COR-L47 (cell line): ENCODE data around the gene RHOH.

Experiments used
- DNase-seq: peaks from one replicate; lab custom pipeline; 2025; lab: John Stamatoyannopoulos, UW

RHOH gene

DNA sequence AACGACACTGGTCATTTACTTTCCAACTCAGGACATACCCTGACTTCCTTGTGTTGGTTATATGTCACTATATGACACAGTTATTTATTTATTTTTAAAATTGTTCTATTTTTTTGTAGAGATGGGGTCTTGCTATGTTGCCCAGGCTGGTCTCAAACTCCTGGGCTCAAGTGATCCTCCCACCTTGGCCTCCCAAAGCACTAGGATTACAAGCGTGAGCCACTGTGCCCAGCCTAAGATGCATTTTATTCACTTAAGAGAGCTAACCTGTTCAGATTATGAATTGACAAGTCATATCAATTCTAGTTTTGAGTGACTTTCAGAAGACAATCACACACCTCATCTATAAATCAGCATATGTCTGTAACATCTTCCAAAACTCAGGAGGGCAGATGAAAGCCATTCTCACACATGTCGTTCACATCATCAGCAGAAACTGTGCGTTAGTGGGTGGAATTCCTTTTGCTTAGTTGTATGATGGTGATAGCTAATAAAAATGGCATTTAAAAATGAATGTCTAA is 9.4 kb upstream of the RHOH start:
- DNase-seq = no peak

DNA sequence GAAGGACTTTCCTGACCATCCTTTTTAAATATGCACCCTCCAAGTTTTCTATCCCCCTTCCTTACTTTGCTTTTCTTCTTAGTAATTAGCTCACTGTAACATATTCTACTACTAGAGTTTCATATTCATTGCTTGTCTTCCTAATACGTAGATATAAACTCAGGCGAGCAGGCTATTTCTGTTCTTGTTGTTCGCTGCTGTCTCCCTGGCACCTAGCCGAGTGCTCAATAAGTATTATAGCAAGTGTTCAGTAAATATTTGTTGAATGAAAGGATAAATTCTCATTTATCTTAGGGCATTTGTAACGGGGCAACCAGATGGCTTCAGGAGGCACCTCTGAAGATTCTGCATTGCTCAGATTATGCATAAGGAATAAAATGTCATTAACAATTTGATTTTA is 6.8 kb upstream of the RHOH start:
- DNase-seq = no peak

DNA sequence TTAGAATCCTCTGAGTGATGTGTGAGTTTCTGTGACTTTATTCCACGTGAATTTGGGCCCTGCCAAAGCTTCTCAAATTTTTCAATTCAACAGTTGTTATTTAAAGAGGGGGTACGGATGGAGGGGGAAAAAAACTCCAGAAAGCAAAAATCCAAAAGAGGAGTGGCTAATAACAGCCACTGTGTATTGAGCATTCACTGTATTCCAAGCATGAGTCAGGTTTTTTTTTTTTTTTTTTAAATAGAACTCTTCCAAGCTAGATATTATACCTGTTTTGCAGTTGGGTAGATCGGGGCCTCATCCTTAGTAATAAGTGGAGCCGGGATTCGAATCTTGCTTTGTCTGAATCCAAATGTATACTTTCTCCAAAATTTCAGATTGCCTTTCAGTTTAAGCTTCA is 6.4 kb upstream of the RHOH start:
- DNase-seq = no peak

DNA sequence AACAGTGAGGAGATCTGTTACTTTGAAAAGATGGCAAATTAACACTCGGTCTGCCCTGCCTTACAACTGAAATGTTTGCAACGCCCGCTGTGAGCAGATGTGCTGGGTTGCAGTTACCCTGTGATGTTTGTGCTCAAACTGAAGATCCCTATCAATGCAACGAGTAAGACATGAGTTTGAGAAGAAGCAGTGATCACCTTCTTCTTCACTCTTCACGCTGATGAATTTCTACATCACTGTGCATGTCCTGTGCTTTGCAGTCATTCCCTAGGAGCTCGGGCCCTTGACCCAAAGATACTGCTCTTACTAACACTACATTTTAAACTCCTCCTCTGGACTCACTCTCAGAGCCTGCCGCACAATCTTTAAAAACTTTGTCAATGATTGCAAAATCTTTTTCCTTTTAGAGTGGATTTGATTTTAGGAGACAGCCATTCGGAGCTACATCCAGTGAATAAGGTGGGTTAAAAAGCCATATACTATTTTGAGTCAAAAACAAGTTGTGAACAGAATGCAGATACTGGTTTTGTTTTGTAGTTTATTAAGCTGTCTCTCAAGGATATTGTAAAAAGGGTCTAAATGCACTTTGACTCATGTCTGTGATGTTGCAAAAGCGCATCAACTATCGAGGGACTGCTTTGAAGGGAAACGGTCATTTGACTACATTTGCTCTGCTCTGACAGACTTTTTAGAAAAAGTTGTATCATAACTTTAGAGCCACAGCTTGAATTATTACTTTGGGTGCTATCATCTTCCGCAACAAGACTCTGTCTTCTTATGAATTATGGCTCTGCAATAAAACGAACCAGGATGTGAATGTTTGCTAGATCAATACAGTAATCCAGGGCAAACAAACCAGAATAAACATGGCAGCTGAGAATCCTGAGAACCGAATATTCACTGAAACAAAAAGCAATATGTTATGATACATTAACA is 5.7 kb upstream of the RHOH start:
- peak; percentile 34 for DNase-seq

DNA sequence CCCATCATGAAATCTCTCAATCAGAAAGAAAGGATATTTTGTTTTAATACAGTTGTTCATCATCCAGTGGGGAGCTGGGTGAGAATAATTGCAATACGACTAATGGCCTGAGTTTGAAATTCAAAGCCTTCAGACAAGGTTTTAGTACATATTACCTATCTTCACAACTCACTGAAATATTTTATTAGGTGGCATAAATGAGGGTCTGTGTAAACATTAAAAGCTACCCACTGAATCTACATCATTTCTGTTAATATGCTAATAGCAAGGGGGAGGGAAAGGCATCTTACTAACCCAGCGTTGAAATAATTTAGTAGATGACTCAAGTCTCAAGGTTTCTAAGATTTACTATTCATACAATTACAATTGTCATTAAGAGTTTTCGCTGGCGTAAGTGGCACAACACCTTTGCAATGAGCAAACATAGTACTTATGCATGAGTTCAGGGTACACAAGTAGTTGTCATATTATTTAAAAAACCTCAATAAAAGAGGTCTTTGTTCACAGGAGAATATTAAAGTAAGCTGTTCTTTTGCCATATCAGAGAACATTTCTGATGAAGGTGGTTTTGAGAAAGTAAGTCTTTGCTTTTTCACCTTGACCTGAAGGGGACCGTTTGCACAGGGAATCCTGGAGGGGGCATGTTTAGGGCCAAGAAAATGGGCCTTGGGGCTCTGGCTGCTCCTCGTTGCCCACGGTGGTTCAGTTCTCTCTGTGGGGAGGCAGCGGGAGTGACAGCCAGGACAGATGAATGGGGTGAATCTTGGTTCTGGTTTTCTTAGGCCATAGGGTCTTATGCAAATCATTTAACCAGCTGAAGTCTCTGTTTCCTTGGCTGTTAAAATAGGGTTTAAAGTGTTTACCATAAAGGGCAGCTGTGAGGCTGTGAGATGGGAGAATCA is 4.5 kb upstream of the RHOH start:
- no peak for DNase-seq

DNA sequence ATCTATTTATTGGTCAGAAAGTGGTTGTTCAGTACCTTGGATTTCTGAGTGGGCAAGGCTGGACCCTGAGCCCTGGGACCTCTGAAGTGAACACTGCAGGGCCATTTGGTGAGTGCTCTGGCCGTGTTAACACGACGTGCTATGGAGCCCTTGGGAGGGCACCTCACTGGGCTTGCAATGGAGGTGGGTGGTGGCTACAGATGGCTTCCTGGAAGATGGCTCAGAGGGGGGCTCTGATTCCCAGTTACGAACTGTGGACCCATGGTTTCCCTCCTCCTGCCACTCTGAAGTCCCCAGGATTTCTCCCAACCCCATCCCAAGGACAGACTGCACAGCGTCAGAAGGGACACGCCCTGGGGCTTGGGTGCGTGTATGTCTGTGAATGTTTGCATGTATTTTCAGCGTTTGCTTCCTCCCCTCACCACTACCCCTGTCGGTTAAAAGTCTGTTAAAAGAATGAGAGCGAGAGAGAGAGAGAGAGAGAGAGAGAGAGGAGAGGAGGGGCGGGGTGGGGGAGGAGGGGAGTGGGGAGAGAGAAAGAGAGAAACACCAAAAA is 3.7 kb upstream of the RHOH start:
- DNase-seq = no peak

DNA sequence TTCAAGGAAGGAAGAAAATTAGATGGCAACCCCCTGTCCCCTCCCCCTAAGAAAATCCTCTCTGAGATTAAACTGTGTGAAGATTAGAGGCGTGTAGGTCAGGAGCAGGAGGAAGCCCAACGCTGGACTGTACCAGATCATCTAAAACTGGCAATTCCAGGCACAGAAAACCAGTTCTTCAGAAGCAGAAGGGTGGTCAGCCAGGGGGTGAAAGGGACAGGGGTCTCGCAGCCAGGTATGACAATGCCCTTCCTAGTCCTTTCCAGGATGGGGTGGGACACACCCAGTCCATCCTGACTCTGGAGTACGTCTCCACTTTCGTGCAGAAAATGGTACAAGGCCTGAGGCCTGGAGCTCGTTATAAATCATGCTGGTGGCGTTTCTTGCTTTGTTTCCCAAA is 3.3 kb upstream of the RHOH start:
- DNase-seq = no peak

DNA sequence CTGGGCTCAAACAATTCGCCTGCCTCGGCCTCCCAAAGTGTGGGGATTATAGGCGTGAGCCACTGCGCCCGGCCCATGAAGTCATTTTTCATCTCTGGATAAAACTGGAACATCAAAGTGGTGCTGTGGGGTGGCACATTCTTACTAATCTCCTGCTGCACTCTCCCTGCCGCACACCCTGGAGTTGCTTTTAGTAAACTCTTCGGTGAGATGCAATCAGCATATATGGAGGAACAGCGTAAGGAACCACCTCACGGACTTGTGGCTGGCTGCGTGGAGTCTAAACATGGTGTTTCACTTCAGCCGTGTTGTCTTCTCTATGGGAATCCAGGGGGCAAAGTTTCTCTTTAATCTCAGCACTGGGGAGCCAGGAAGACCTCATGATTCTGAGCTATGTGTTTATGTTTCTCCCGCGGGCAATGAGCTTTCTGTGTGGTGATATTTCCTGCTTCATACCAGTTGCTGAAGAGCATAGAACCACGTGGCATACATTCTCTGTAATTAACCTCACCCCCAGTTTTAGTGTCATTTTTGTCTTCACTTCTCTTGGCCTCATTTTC is 2.1 kb upstream of the RHOH start:
- DNase-seq = no peak

DNA sequence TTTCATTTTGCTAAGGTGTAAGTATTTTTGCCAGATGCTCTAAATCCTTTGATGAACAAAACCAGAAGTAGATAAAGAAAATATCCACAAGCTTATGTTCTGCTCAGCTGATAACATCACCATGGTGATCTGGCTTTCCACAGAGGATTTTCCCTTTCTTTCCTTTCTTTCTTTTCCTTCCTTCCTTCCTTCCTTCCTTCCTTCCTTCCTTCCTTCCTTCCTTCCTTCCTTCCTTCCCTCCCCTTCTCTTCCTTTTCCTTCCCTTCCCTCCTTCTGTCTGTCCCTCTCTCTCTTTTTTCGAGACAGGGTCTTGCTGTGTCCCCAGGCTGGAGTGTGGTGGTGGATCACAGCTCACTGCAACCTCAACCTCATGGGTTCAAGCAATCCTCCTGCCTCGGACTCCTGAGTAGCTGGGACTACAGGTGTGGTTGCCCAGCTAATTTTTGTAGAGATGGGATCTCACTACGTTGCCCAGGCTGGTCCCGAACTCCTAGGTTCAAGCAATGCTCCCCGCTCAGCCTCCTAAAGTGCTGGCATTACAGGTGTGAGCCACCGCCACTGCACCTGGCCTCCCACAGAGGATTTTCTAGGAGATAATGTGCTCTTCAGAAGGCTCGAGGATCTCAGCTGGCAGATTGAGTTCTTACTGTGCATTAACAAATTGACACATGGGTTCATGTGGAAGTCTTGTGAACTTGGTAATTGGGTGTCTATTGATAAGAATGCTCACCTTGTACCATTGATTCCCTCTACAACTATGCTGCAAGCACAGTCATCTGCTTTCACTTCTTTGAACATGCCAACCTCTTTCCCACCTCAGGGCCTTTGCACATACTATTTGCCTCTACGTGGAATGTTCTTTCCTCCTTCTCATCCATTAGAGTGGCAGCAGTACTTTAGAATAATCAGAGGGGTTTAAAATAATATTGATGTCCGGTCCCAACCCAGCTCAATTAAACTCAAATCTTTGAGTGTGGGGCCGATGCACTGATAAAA is 1.4 kb upstream of the RHOH start:
- no peak for DNase-seq

DNA sequence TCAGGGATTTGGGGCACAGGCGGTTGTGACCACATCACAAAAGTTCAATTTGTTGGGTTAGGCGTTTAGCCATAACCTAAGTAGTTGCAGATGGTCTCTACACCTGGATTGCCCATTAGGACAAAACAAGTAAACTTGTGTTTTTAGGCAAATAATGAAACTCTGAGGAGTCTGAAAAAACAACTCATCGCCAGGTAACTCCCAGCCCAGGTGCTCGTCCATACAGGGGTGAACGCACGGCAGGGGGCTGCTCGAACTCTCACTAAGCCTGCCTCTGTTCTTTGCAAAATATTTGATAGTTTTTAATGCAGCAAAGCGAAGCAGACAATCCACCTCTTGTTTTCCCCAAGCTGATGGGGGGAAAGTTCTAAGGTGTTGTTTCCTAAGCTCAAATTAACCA is 559 bp upstream of the RHOH start:
- DNase-seq = no peak

DNA sequence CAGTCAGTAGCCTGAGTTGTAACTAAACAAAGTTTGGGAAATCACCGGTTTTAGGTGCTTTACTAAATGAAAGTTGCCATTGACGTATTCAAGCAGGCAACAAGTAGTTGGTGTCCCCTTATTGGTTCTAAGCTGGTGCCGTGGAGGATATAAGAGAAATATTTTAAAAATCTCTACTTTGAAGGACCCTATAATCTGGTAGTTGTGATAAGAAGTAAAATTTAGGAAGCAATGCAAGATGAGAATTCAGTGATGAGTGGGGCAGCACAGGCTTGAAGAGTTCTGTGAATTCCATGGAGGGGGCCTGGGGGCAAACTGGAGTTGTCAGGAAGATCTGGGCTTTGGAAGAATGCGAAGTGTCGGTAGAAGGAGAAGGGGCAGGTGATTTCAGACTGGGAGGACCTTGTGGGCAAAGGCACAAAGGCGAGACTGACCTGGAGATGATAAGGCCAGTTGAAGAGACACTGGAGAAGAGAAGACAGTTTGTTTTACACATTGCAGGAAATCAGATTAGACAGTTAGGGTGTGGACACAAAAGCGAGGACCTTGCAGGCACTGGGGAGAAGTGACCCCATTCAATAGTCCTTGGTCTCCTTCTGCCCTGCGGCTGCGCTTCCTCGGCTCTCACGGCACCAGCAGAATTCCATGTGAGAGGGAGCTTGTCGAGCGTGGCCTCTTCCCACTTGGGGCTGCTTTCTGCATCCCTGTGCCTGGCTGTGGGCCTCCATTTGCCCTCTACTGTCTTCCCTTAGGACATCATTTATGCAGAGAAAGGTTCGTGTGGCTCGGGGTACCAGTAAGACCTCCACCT is 1.3 kb downstream of the RHOH start:
- no peak for DNase-seq

DNA sequence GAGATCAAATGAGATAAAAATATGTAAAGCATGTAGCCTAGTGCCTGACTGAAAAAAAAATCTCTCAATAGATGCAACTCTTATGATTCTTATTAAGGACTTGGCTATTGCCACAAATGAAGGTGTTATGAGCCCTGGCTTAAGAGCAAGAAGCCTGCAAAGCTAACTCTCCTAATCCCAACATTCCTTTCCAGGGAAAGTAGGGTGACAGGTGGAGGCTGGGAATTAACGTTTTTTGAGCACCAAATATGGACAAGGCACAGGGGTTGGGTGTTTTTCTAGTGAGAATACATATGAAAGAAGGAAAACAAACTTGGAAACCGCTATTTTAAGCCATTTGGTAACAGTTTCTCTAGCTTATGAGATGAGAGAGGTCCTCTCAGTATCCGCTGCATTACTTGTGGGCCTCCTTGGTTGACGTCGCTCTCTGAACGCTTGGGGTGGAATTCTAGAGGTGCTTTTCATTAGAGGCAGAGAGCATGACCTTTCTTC is 2.4 kb downstream of the RHOH start:
- DNase-seq = no peak

DNA sequence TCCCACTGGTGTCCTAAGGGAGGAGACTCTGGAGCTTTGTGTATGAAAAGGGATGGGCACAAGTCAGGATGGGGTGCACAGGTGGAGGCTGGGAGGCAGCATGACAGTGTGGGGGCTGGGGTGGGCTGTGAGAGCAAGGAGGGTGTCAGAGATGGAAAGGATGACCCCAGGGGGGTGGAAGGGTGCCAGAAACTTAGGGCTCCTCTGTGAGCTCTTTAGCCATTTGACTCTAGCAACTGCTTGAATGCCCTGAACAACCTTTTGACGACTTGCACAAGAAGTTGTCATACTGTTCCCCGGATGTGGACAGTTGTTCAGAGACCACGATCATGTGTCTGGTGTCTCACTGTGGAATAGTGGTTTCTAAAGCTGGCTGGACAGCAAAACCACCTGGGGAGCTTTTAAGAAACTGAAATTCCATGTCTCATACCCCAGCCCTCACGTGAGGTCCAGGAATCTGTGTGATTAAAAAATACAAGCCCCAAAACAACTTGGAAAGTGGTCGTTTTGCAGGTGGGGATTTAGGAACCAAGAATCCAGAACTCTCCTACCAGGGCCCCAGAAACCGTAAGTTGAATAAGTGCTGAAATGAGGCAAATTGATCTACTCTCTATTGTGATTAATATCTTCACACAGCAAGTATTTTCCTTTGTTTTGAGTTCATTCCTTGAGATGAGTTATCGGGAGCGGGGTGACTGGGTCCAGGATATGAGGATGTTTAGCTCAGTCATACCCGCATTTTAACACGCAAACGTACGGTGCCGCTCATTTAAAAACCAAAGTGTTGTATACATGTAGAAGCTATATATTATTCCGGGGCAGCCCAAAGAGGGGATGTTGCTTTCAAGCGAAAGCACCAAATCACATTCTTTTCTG is 3.4 kb downstream of the RHOH start:
- DNase-seq = no peak

DNA sequence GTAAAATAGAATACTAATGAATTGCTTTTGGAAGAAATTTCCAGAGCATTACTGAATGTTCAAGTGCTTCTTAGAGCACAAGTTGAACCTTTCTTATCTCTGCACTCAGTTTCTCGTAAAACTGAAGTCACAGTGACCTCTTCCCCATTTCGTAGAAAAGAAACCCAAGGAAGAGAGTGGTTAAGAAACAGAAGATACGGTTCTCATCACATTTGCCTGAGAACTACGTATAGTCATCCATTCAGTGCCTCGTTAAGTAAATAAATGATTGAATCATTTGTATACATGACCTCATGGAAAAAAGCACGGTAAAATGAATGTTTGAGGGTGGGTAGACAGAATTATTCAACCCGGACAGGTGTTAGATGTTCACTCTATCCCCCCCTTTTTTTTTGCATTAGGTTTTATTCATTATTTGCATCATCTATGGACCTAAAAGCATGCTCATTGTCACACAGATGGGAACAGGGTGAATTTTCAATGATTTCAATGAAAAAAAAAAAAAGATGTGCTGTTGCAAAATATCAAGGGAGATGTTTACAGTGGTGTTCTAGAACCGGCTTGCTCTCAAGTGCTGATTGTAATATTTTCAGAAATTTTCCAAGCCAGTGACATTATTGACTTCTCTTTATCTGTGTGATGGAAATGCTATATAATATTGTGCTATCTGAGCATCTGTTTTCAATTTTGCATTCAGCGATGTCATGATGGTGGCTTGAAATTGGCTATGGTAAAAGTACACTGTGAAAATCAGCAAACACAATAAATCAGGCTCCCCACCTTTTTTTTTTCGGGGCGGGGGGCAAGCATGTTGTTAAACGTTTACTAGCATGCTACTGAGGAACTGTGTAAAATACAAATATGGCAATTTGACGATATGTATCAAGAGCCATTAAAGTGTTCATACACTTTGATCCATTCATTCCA is 4.3 kb downstream of the RHOH start:
- DNase-seq = no peak

DNA sequence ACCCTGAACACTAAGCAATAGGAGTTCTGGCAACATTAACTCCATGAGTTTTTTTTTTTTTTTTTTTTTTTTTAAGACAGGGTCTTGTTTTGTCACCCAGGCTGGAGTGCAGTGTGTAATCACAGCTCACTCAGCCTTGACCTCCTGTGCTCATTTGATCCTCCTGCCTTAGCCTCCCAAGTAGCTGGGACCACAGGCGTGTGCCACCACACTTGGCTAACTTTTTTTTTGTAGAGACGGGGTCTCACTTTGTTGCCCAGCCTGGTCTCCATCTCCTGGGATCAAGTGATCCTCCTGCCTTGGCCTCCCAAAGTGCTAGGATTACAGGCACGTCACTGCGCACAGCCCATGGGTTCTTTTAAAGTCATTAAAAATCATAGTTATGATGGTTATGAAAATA is 5.1 kb downstream of the RHOH start:
- DNase-seq = no peak

DNA sequence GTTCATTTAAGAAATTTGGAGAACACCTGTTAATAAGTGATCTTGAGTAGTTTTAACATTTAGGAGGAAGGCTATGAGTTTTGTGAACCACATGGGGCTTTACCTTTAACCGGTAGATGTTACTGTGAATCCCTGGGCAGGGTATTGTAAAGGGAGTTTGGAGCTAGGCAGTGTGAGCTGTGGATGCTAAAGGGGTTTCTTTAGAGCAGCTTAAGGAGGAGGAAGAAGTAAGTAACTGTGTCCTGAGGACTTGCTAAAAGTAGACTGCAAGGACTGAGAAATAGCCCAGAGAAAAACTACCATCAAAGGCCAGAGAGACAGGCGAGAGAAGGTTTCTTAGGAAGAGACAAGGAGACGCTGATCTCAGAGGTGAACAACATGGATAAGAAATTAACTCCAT is 5.6 kb downstream of the RHOH start:
- no peak for DNase-seq

DNA sequence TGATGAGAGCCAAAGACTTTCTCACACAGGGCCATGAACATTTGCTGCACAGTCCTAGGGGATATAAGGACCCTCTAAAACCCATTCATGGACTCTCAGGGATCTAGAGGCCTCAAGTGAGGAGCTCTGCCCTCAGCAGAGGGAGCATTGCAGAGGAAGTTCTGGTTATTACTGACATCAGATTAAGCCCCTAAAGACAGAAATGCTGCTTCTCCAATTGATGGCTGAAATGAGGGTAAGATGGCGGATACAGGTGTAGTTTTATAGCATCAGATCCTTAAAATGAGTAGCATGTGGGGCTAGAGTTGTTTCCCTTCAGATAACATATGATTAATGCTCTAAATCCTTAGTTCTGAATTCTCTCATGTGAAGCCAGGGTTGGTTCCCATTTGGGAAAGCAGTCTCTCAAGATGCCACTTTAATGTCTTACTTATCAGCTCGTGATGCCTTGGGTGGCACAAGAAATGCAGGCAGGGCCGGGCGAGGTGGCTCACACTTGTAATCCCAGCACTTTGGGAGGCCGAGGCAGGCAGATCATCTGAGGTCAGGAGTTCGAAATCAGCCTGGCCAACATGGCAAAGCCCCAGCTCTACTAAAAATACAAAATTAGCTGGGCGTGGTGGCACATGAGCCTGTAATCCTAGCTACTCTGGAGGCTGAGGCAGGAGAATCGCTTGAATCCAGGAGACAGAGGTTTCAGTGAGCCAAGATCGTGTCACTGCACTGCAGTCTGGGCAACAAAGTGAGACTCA is 7.9 kb downstream of the RHOH start:
- no peak for DNase-seq
